Neural cell (in vitro differentiated cells): Measurements from ENCODE around the gene SSBP3. TPM values are rescaled to one million over a fixed set of nuclear protein-coding genes. Genes with fewer than 3 reads are reported as not detected.

Experiments
- H2AFZ ChIP-seq: fragments of 200-600, 300-800 bp; sonication (generic), shearing (Covaris generic); 2 replicates; pipeline ENCODE4 v1.6.0; 2014; ENCODE audit warnings: low read depth, mild to moderate bottlenecking, antibody characterized with exemption, low read length, moderate library complexity
- H3F3A ChIP-seq: fragments of 200-600 bp; shearing (Covaris generic); 2 replicates; pipeline ENCODE4 v1.6.1; 2016; ENCODE audit warnings: mild to moderate bottlenecking, moderate library complexity, mixed read lengths, antibody characterized with exemption, low read length; ENCODE audit not compliant: insufficient read depth, poor library complexity, severe bottlenecking
- H3K27ac ChIP-seq: fragments of 200-600, 300-800 bp; sonication (generic), shearing (Covaris generic); 2 replicates; pipeline ENCODE4 v1.5.1; 2014; ENCODE audit warnings: mild to moderate bottlenecking, low read length, moderate library complexity
- H3K27me3 ChIP-seq: fragments of 300-800, 200-600 bp; sonication (generic), shearing (Covaris generic); 2 replicates; pipeline ENCODE4 v1.6.0; 2014; ENCODE audit warnings: mild to moderate bottlenecking, low read depth, low read length, moderate library complexity; ENCODE audit not compliant: insufficient read depth
- H3K36me3 ChIP-seq: fragments of 300-800, 200-600 bp; sonication (generic), shearing (Covaris generic); 2 replicates; pipeline ENCODE4 v1.5.1; 2014; ENCODE audit warnings: mild to moderate bottlenecking, antibody characterized with exemption, low read length, moderate library complexity; ENCODE audit not compliant: insufficient read depth
- H3K4me2 ChIP-seq: fragments of 300-800, 200-600 bp; sonication (generic), shearing (Covaris generic); 2 replicates; pipeline ENCODE4 v1.6.0; 2014; ENCODE audit warnings: mild to moderate bottlenecking, low read length
- H3K4me3 ChIP-seq: fragments of 300-800, 200-600 bp; sonication (generic), shearing (Covaris generic); 2 replicates; pipeline ENCODE4 v1.5.1; 2014; ENCODE audit warnings: mild to moderate bottlenecking, low read length, moderate library complexity
- H3K79me2 ChIP-seq: fragments of 200-600 bp; shearing (Covaris generic); replicated peaks from 2 replicates; pipeline ENCODE4 v1.6.0; 2014; ENCODE audit warnings: mild to moderate bottlenecking, low read length, moderate library complexity; ENCODE audit not compliant: insufficient read depth
- H3K9ac ChIP-seq: fragments of 300-800, 200-600 bp; sonication (generic), shearing (Covaris generic); 2 replicates; pipeline ENCODE4 v1.6.1; 2016; ENCODE audit warnings: mild to moderate bottlenecking, low read length, mixed read lengths
- H3K9me2 ChIP-seq: fragments of 200-600 bp; shearing (Covaris generic); 2 replicates; pipeline ENCODE4 v1.6.1; 2016; ENCODE audit warnings: mild to moderate bottlenecking, low read length, mixed read lengths; ENCODE audit not compliant: insufficient read depth
- H3K9me3 ChIP-seq: fragments of 200-600, 300-800 bp; sonication (generic), shearing (Covaris generic); 2 replicates; pipeline ENCODE4 v1.6.1; 2016; ENCODE audit warnings: mild to moderate bottlenecking, mixed run types, low read length, moderate library complexity, mixed read lengths
- H4K20me1 ChIP-seq: fragments of 200-600 bp; shearing (Covaris generic); 2 replicates; pipeline ENCODE4 v1.6.1; 2016; ENCODE audit warnings: mild to moderate bottlenecking, mixed run types; ENCODE audit not compliant: insufficient read depth
- EP300 ChIP-seq: fragments of 450-650 bp; conservative IDR thresholded peaks from 2 replicates; pipeline ENCODE4 v1.6.1; 2014; ENCODE audit warnings: antibody characterized with exemption, mild to moderate bottlenecking, moderate library complexity; ENCODE audit not compliant: poor library complexity, severe bottlenecking
- EZH2 ChIP-seq: fragments of 200-600, 300-800 bp; shearing (Covaris generic), sonication (generic); IDR thresholded peaks from 2 replicates; pipeline ENCODE4 v1.6.1; 2014; ENCODE audit warnings: antibody characterized with exemption, low read length, borderline replicate concordance, mild to moderate bottlenecking; ENCODE audit not compliant: insufficient read depth, poor library complexity, severe bottlenecking
- MXI1 ChIP-seq: fragments of 450-650 bp; conservative IDR thresholded peaks from 2 replicates; pipeline ENCODE4 v1.6.1; 2014; ENCODE audit warnings: antibody characterized with exemption, mild to moderate bottlenecking; ENCODE audit not compliant: poor library complexity, severe bottlenecking
- POLR2AphosphoS5 ChIP-seq: IDR thresholded peaks from 2 replicates; pipeline ENCODE4 v1.6.1; 2012
- RAD21 ChIP-seq: fragments of 450-650 bp; conservative IDR thresholded peaks from 2 replicates; pipeline ENCODE4 v1.6.1; 2014; ENCODE audit warnings: antibody characterized with exemption, mild to moderate bottlenecking, moderate library complexity
- REST ChIP-seq: IDR thresholded peaks from 2 replicates; pipeline ENCODE4 v1.6.1; 2012; ENCODE audit warnings: borderline replicate concordance
- SMC3 ChIP-seq: fragments of 450-650 bp; conservative IDR thresholded peaks from 2 replicates; pipeline ENCODE4 v1.6.1; 2014; ENCODE audit warnings: antibody characterized with exemption, mild to moderate bottlenecking, moderate library complexity; ENCODE audit not compliant: poor library complexity
- TAF1 ChIP-seq: IDR thresholded peaks from 2 replicates; pipeline ENCODE4 v1.6.1; 2012; ENCODE audit warnings: low read depth
- polyA plus RNA-seq: library from polyadenylated mRNA; depleted of rRNA; stranded (reverse); fragments of >200 nt; gene quantifications from 2 replicates; pipeline ENCODE4 v1.2.3, GENCODE V29; 2014
- TF ChIP-seq, protein P1 (sequence below): fragments of 450-650 bp; IDR thresholded peaks from 2 replicates; pipeline ENCODE4 v1.5.1; 2014; ENCODE audit warnings: antibody characterized with exemption, mild to moderate bottlenecking, moderate library complexity; ENCODE audit not compliant: poor library complexity, severe bottlenecking

SSBP3 gene
- polyA plus RNA-seq, 1 donor from 2014 or later, result 77.4 TPM

- Histone ChIP-seq H3K9me2 (no peaks in the 10 kb centered on the region), H3K9ac (no peak overlapping the region), H3F3A (no peaks in the 10 kb centered on the region), H4K20me1 (peaks cover 9% of the 10 kb centered on the region), H2AFZ (no peak overlapping the region), H3K79me2 (peaks cover 97% of the 10 kb centered on the region), H3K27ac (no peak overlapping the region), H3K4me3 (no peak overlapping the region), H3K36me3 (no peaks in the 10 kb centered on the region), H3K9me3 (no peaks in the 10 kb centered on the region), H3K4me2 (no peak overlapping the region), H3K27me3 (no peaks in the 10 kb centered on the region)
- no peak for TF ChIP-seq EZH2
- TF ChIP-seq RAD21, result no peak
- TF ChIP-seq MXI1, result no peak
- TF ChIP-seq TAF1, result no peak
- TF ChIP-seq SMC3, result no peak
- TF ChIP-seq EP300, result no peak
- TF ChIP-seq, protein P1, sequence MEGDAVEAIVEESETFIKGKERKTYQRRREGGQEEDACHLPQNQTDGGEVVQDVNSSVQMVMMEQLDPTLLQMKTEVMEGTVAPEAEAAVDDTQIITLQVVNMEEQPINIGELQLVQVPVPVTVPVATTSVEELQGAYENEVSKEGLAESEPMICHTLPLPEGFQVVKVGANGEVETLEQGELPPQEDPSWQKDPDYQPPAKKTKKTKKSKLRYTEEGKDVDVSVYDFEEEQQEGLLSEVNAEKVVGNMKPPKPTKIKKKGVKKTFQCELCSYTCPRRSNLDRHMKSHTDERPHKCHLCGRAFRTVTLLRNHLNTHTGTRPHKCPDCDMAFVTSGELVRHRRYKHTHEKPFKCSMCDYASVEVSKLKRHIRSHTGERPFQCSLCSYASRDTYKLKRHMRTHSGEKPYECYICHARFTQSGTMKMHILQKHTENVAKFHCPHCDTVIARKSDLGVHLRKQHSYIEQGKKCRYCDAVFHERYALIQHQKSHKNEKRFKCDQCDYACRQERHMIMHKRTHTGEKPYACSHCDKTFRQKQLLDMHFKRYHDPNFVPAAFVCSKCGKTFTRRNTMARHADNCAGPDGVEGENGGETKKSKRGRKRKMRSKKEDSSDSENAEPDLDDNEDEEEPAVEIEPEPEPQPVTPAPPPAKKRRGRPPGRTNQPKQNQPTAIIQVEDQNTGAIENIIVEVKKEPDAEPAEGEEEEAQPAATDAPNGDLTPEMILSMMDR, result no peak
Observed at GRCh38 chr1:54361342-54361741, 44.9 kb downstream of the SSBP3 start.

GRCh38 chr1:54360165-54361005 is 45.8 kb downstream of the SSBP3 start:
- Histone ChIP-seq H3K9ac (no peak overlapping the region), H3K9me2 (no peaks in the 10 kb centered on the region), H4K20me1 (peaks cover 9% of the 10 kb centered on the region), H3K27me3 (no peaks in the 10 kb centered on the region), H2AFZ (no peak overlapping the region), H3K27ac (no peak overlapping the region), H3K4me2 (no peak overlapping the region), H3K9me3 (no peaks in the 10 kb centered on the region), H3F3A (no peaks in the 10 kb centered on the region), H3K79me2 (peaks cover 93% of the 10 kb centered on the region), H3K4me3 (no peak overlapping the region), H3K36me3 (no peaks in the 10 kb centered on the region)
- no peak for TF ChIP-seq TAF1
- TF ChIP-seq EP300, result no peak
- no peak for TF ChIP-seq SMC3

DNA sequence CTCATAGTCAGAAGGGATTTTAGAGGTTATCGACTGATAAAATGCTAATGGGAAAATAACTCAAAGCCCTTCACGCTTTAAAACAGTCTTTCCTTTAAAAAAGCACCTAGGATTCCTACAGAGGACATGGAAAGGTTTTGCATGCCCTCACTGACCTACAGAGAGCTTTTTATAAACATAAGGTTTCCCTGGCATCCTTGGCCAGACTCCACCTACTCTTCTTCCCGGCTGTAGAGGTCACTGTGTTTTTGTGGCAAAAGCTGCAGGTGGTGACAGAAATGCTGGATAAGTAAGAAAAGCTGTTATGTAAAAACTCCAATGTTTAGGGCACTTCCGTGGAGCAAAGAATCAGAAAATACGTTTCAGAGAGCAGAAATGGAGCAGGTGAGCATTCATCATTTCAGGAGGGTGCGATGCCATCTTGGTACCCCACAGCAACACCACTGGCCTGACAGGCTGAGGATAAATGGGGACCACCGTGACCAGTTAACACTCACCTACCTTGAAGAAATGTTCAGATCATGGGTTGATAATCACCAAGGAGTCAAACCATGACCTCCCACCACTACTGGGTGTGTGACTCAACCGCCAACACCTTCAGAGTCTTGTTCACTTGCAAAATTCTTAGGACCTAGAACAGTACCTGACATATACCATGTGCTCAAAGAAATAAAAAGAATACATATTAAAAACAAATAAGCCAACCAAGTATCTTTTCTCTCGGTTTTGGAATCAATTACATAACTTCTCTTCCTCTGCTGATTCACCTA is 46.6 kb downstream of the SSBP3 start:
- no peaks in the 10 kb centered on the region for H3K9me2 ChIP-seq
- H3K79me2 ChIP-seq, result peaks cover 93% of the 10 kb centered on the region
- H3K9ac ChIP-seq, result no peak overlapping the region
- no peak overlapping the region for H3K4me3 ChIP-seq
- H2AFZ ChIP-seq, result no peak overlapping the region
- no peaks in the 10 kb centered on the region for H3F3A ChIP-seq
- TF ChIP-seq RAD21 (no peak), POLR2AphosphoS5 (no peak), EP300 (no peak), EZH2 (no peak), REST (no peak), TAF1 (no peak), MXI1 (no peak), SMC3 (no peak)
- TF ChIP-seq, protein P1, result no peak
- no peaks in the 10 kb centered on the region for H3K36me3 ChIP-seq
- H4K20me1 ChIP-seq, result peaks cover 9% of the 10 kb centered on the region
- no peak overlapping the region for H3K4me2 ChIP-seq
- no peak overlapping the region for H3K27ac ChIP-seq
- no peaks in the 10 kb centered on the region for H3K27me3 ChIP-seq
- H3K9me3 ChIP-seq, result no peaks in the 10 kb centered on the region
